Measurements from ENCODE around the gene KPTN. TPM values are rescaled to one million over a fixed set of nuclear protein-coding genes. Genes with fewer than 3 reads are reported as not detected.

KPTN gene
- total and polyA plus RNA-seq, 4 donors = 2.3 to 6.0 (median 4.0) TPM

DNA sequence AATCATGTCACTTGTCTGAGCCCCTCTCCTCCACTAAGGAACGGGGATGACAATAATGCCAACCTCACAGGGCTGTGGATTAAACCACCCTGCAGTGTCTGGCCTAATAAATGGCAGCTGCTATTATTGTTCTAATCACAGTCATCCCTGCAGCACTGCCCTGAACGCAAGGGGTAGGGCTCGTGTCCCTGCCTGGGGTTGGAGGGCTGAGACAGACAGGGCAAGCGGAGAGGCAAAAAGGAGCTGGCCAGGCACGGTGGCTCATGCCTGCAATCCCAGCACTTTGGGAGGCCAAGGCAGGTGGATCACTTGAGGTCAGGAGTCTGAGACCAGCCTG is 10.2 kb upstream of the KPTN start:
- 94% methylated on average over 5 of the region's 5 CpGs for WGBS
- no peak for TF ChIP-seq SP1 (IDR thresholded peaks at IDR 0.05)
- TF ChIP-seq, protein P1, sequence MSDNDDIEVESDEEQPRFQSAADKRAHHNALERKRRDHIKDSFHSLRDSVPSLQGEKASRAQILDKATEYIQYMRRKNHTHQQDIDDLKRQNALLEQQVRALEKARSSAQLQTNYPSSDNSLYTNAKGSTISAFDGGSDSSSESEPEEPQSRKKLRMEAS (IDR thresholded peaks at IDR 0.05) = no peak
- TF ChIP-seq JUND (IDR thresholded peaks at IDR 0.05) = no peak
- no peak for TF ChIP-seq RAD21 (IDR thresholded peaks at IDR 0.05)
- no peak for TF ChIP-seq RXRA (IDR thresholded peaks at IDR 0.05)
- no peak overlapping the region for H3K4me3 ChIP-seq (ENCODE audit: low read depth in 1 of 3, low read length in 3 of 3)
- H3K4me1 ChIP-seq (ENCODE audit: control insufficient read depth in 4 of 4, insufficient read depth in 4 of 4, low read length in 3 of 4) = peaks cover 0 to 4% (median 1%) of the 10 kb centered on the region in 4 donors
- H3K9ac ChIP-seq (ENCODE audit: low read depth in 1 of 2, low read length in 2 of 2) = no peak overlapping the region
- no peaks in the 10 kb centered on the region for H3K9me3 ChIP-seq (ENCODE audit: control insufficient read depth in 4 of 4, low read length in 3 of 4)
- H3K27ac ChIP-seq (ENCODE audit: low read depth in 1 of 2, low read length in 2 of 2) = no peak overlapping the region
- no peak for DNase-seq (ENCODE audit: low spot score)
- peaks cover 27 to 82% (median 34%) of the 10 kb centered on the region in 4 donors for H3K36me3 ChIP-seq (ENCODE audit: control insufficient read depth in 4 of 4, insufficient read depth in 3 of 4, low read depth in 1 of 4, low read length in 3 of 4)
- H3K27me3 ChIP-seq (ENCODE audit: control insufficient read depth in 4 of 4, insufficient read depth in 4 of 4, low read length in 3 of 4) = no peaks in the 10 kb centered on the region

DNA sequence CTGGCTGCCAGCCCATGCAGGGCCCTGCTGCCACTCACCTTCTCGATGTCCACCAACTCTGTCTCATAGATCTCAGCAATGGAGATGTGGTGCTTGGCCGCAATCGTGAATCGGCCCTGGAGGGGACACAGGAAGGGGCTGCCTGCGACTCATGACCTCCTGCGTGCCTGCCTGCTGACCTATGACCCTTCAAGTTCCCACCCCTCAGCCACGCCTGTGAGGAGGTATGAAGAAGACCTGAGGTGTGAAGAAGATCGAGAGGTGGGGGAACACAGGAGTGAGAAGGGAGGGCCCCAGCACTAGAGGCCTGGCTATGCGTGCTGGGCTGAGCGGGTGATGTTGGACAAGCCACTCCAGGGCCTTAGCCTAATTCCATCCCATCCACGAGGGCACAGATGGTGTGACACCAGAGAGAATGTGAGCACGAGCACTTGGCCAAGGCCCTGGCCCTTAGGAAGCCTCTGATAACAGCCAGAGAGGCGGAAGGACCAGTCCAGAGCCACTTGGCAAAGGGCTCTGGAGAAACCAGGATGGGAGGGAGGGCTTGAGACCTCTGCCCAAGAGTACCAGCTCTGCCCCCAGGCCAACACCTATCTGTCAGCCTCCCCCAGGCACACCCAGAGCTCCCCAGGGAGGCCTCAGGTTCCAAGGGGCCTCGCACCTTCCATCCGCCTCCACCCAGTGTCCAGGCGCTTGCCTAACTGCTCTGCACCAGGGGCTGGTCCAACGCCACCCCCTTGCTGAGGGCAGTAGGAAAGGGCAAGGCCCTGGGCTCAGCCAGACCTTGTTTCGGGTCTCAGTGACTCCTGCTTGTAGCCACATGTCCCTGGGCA is 9.6 kb upstream of the KPTN start:
- no peak for DNase-seq (ENCODE audit: low spot score)
- Histone ChIP-seq H3K9ac (ENCODE audit: low read depth in 1 of 2, low read length in 2 of 2) (no peak overlapping the region), H3K4me1 (ENCODE audit: control insufficient read depth in 4 of 4, insufficient read depth in 4 of 4, low read length in 3 of 4) (peaks cover 0 to 4% (median 1%) of the 10 kb centered on the region in 4 donors), H3K9me3 (ENCODE audit: control insufficient read depth in 4 of 4, low read length in 3 of 4) (no peaks in the 10 kb centered on the region), H3K36me3 (ENCODE audit: control insufficient read depth in 4 of 4, insufficient read depth in 3 of 4, low read depth in 1 of 4, low read length in 3 of 4) (peaks cover 25 to 79% (median 36%) of the 10 kb centered on the region in 4 donors), H3K4me3 (ENCODE audit: low read depth in 1 of 3, low read length in 3 of 3) (no peak overlapping the region), H3K27me3 (ENCODE audit: control insufficient read depth in 4 of 4, insufficient read depth in 4 of 4, low read length in 3 of 4) (no peaks in the 10 kb centered on the region), H3K27ac (ENCODE audit: low read depth in 1 of 2, low read length in 2 of 2) (no peak overlapping the region)
- TF ChIP-seq FOXA2 (IDR thresholded peaks at IDR 0.05) (no peak), RXRA (IDR thresholded peaks at IDR 0.05) (no peak), FOXA1 (IDR thresholded peaks at IDR 0.05) (no peak)
- TF ChIP-seq, protein P2, sequence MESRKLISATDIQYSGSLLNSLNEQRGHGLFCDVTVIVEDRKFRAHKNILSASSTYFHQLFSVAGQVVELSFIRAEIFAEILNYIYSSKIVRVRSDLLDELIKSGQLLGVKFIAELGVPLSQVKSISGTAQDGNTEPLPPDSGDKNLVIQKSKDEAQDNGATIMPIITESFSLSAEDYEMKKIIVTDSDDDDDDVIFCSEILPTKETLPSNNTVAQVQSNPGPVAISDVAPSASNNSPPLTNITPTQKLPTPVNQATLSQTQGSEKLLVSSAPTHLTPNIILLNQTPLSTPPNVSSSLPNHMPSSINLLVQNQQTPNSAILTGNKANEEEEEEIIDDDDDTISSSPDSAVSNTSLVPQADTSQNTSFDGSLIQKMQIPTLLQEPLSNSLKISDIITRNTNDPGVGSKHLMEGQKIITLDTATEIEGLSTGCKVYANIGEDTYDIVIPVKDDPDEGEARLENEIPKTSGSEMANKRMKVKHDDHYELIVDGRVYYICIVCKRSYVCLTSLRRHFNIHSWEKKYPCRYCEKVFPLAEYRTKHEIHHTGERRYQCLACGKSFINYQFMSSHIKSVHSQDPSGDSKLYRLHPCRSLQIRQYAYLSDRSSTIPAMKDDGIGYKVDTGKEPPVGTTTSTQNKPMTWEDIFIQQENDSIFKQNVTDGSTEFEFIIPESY (IDR thresholded peaks at IDR 0.05) = no peak
- TF ChIP-seq, protein P3, sequence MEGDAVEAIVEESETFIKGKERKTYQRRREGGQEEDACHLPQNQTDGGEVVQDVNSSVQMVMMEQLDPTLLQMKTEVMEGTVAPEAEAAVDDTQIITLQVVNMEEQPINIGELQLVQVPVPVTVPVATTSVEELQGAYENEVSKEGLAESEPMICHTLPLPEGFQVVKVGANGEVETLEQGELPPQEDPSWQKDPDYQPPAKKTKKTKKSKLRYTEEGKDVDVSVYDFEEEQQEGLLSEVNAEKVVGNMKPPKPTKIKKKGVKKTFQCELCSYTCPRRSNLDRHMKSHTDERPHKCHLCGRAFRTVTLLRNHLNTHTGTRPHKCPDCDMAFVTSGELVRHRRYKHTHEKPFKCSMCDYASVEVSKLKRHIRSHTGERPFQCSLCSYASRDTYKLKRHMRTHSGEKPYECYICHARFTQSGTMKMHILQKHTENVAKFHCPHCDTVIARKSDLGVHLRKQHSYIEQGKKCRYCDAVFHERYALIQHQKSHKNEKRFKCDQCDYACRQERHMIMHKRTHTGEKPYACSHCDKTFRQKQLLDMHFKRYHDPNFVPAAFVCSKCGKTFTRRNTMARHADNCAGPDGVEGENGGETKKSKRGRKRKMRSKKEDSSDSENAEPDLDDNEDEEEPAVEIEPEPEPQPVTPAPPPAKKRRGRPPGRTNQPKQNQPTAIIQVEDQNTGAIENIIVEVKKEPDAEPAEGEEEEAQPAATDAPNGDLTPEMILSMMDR (IDR thresholded peaks at IDR 0.05; ENCODE audit: low read depth, low read length, missing input control) = no peak
- WGBS = 87% methylated on average over 18 of the region's 18 CpGs

DNA sequence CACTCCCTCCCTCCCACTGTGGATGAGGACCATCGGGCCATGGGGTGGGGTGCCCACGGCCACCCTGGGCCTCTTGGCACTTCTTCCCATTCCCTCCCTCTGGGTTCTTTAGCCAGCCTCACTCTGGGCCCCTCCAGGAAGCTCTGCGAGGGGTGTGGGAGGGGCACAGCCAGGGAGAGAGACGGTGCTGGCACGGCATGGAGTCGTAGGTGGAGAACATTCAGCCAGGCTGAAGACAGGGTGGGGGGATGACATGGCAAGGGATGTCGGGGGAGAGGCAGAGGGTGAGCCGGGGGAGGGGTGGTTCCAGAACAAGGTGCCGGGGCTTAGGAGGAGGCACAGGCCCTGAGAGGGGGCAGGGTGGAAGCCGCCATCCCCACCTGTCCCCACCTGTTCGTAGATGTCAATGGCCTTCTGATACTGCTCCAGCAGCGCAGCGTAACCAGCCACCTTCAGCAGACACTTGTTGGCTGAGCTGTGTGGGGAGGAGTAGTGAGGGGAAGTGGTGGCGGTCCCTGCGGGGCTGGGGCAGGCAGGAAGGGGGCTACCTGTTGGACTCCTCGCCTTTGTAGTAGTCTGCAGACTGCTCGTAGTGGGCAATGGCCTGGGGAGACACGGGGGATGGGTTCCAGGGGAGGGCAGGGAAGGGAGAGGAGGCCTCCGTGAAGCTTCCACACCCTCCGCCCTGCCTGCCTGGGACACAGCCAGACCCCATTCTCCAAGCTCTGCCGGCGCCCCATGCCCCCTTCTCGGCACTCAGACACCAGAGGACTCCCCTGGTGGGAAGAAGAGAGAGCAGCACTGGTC is 8.8 kb upstream of the KPTN start:
- H3K27me3 ChIP-seq (ENCODE audit: control insufficient read depth in 4 of 4, insufficient read depth in 4 of 4, low read length in 3 of 4) = no peaks in the 10 kb centered on the region
- H3K36me3 ChIP-seq (ENCODE audit: control insufficient read depth in 4 of 4, insufficient read depth in 3 of 4, low read depth in 1 of 4, low read length in 3 of 4) = peaks cover 31 to 79% (median 36%) of the 10 kb centered on the region in 4 donors
- H3K9ac ChIP-seq (ENCODE audit: low read depth in 1 of 2, low read length in 2 of 2) = no peak overlapping the region
- H3K4me3 ChIP-seq (ENCODE audit: low read depth in 1 of 3, low read length in 3 of 3) = no peak overlapping the region
- peaks cover 0 to 4% (median 1%) of the 10 kb centered on the region in 4 donors for H3K4me1 ChIP-seq (ENCODE audit: control insufficient read depth in 4 of 4, insufficient read depth in 4 of 4, low read length in 3 of 4)
- H3K9me3 ChIP-seq (ENCODE audit: control insufficient read depth in 4 of 4, low read length in 3 of 4) = no peaks in the 10 kb centered on the region
- H3K27ac ChIP-seq (ENCODE audit: low read depth in 1 of 2, low read length in 2 of 2) = no peak overlapping the region
- WGBS = 85% methylated on average over 23 of the region's 23 CpGs
- no peak for DNase-seq (ENCODE audit: low spot score)
- no peak for TF ChIP-seq JUND (IDR thresholded peaks at IDR 0.05)
- TF ChIP-seq, protein P2 (IDR thresholded peaks at IDR 0.05) = no peak
- TF ChIP-seq YY1 (IDR thresholded peaks at IDR 0.05) = no peak
- TF ChIP-seq EGR1 (IDR thresholded peaks at IDR 0.05; ENCODE audit: low read depth in 2 of 2) = no peak
- no peak for TF ChIP-seq TAF1 (conservative IDR thresholded peaks at IDR 0.05)
- TF ChIP-seq FOXA2 (IDR thresholded peaks at IDR 0.05) = no peak
- TF ChIP-seq SP1 (IDR thresholded peaks at IDR 0.05) = no peak
- TF ChIP-seq, protein P3 (IDR thresholded peaks at IDR 0.05; ENCODE audit: low read depth, low read length, missing input control) = no peak
- TF ChIP-seq HNF4G (IDR thresholded peaks at IDR 0.05) = no peak
- no peak for TF ChIP-seq FOXA1 (IDR thresholded peaks at IDR 0.05)
- TF ChIP-seq GABPA (IDR thresholded peaks at IDR 0.05 in 1 of 2, conservative IDR thresholded peaks at IDR 0.05 in 1 of 2) = no peak
- TF ChIP-seq RAD21 (IDR thresholded peaks at IDR 0.05) = no peak
- TF ChIP-seq, protein P1 (IDR thresholded peaks at IDR 0.05) = no peak
- no peak for TF ChIP-seq NR2F2 (IDR thresholded peaks at IDR 0.05)
- no peak for TF ChIP-seq RXRA (IDR thresholded peaks at IDR 0.05)
- TF ChIP-seq HNF4A (conservative IDR thresholded peaks at IDR 0.05) = no peak

All from liver (tissue), 9 donors.